GM13977 (cell line): Measurements from ENCODE around the gene HCLS1.
A peak's percentile ranks its signal among the peaks of the same experiment; 100 is the strongest.
"Not testable (repeated sequence)": the region's sequence is repeated elsewhere in the genome, so short reads cannot be mapped to it uniquely, and the experiment has no call there.

ENCODE experiments used
- DNase-seq: peaks from one replicate; pipeline ENCODE4 v3.0.0; 2012; ENCODE audit warnings: low spot score
- CTCF ChIP-seq: IDR thresholded peaks from 2 replicates; pipeline ENCODE4 v1.5.1; 2012; ENCODE audit warnings: mild to moderate bottlenecking, control low read depth; ENCODE audit not compliant: insufficient read depth; ENCODE audit errors: extremely low read depth, missing control alignments
- in situ Hi-C: fragments of 300-500 bp; cut with MboI; formaldehyde crosslinking; loops from one replicate; pipeline ENCODE4 v1.12.0; 2022; ENCODE audit warnings: low sequenced_read_pairs, low pct_unique_long_range_greater_than_20kb, mixed read lengths, inconsistent platforms; ENCODE audit not compliant: unreplicated experiment

The HCLS1 gene

GRCh38 chr3:121698476-121698875, 37.8 kb upstream of the HCLS1 start:
- in situ Hi-C loops, result no loop called here
- no peak for TF ChIP-seq CTCF
- no peak for DNase-seq

GRCh38 chr3:121696186-121696585, 35.5 kb upstream of the HCLS1 start:
- no peak for TF ChIP-seq CTCF
- DNase-seq, result no peak
- in situ Hi-C loops, result no loop called here

DNA sequence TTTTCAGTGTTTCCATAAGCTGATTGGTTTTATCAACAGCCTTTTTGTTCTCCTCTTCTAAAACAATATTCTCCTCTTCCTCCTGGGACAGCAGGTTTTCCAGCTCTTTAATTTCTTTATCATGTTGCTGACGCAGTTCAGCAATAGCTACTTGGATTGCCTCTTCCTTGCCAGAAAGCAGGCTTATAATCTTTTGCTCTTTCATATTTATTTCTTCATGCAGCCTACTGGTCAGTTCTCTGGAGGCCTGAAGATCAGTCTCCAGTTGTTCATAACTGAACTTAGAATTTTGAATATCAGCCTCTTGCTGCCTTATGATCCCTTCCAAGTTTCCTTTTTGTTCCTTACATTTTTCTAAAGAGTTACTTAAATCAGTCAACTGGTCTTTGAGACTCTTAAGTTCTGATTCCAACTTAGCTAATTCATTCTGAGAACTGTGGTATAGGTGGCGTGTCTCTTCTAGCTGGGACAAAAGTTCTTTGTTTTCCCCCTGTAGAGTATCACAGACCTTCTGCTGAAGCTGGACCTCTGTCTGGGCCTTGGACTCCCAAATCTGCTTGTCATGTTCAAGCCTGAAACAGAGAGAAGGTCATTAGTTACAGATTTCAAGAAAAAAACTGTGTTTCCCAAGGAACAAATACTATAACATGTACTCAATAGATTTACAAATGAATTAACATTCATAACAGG, 31.5 kb upstream of the HCLS1 start:
- in situ Hi-C loops, result no loop called here

GRCh38 chr3:121690777-121691405, 30.2 kb upstream of the HCLS1 start:
- in situ Hi-C loops, result no loop called here
- TF ChIP-seq CTCF, result no peak
- DNase-seq, result peak; percentile 38

More for the DNA sequence above, 31.5 kb upstream of the HCLS1 start:
- TF ChIP-seq CTCF, result no peak
- no peak for DNase-seq

GRCh38 chr3:121688747-121689146, 28.0 kb upstream of the HCLS1 start:
- not testable (repeated sequence) for DNase-seq

GRCh38 chr3:121681792-121682191, 21.1 kb upstream of the HCLS1 start:
- DNase-seq, result no peak
- TF ChIP-seq CTCF, result no peak
- in situ Hi-C loops, result no loop called here

More at GRCh38 chr3:121688747-121689146, 28.0 kb upstream of the HCLS1 start:
- in situ Hi-C loops, result not testable (repeated sequence)

DNA sequence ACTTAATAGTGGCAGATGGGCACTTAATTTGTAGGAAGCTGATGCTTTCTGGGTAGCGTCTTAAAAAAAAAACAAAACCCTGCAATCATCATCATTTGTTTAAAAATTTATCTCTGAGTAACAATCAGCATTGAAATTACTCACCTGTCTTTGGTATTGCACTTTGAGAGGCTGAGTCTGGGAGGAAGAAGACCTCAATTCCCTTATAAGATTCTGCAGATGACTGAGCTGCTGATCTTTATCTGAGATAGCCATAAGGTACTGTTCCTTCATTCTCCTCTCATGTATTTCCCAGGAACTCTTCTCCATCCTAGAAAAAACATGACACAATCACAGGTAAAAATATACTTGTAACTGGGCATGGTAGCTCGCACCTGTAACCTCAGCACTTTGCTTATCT, 16.4 kb upstream of the HCLS1 start:
- DNase-seq, result no peak
- no peak for TF ChIP-seq CTCF
- in situ Hi-C loops, result no loop called here
